Tibial nerve (tissue), 4 donors: ENCODE results near the gene CTNNB1.

ENCODE experiments used
- EP300 ChIP-seq, 2 donors: sonication (generic); formaldehyde crosslinking; IDR thresholded peaks; one replicate each; pipeline ENCODE4 v1.6.1; 2017; ENCODE audit warnings: antibody characterized with exemption in 2 of 2, mild to moderate bottlenecking in 1 of 2
- TF ChIP-seq, protein P1 (sequence below), 5 experiments: fragments of 200-600 bp in 3 of 5; fragments of 450-650 bp in 2 of 5; sonication (generic) in 3 of 5; IDR thresholded peaks; one replicate each; pipeline ENCODE4 v1.5.1; 2016 to 2019; ENCODE audit warnings: antibody characterized with exemption in 5 of 5, mild to moderate bottlenecking in 3 of 5, moderate library complexity in 2 of 5

DNA sequence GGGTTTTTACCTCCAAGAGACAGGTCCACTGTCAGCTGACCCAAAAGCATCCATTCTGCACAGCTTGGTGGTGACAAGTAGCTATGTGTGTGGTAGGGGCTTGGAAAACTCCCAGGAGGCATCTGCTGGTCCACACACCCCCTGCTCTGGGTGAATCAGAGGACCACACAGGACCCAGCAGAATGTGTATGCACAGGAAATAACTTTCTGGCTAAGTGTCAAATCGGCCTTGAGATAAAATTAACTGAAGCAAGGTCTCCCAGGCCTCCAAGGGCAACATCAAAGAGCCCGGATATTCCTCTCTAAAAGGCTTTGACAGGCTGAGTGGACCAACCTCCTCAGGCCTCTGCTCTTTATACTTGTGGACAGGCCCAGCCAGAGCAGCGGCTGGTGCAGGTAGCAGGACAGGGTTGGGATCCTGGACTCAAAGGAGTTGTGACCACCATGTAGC, 66.5 kb downstream of the CTNNB1 start:
- TF ChIP-seq, protein P1, sequence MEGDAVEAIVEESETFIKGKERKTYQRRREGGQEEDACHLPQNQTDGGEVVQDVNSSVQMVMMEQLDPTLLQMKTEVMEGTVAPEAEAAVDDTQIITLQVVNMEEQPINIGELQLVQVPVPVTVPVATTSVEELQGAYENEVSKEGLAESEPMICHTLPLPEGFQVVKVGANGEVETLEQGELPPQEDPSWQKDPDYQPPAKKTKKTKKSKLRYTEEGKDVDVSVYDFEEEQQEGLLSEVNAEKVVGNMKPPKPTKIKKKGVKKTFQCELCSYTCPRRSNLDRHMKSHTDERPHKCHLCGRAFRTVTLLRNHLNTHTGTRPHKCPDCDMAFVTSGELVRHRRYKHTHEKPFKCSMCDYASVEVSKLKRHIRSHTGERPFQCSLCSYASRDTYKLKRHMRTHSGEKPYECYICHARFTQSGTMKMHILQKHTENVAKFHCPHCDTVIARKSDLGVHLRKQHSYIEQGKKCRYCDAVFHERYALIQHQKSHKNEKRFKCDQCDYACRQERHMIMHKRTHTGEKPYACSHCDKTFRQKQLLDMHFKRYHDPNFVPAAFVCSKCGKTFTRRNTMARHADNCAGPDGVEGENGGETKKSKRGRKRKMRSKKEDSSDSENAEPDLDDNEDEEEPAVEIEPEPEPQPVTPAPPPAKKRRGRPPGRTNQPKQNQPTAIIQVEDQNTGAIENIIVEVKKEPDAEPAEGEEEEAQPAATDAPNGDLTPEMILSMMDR (IDR thresholded peaks at IDR 0.05): no peak
- no peak for TF ChIP-seq EP300 (IDR thresholded peaks at IDR 0.05)
